Body of pancreas (tissue), 4 donors: ENCODE results near the gene GPER1. TPM values are rescaled to one million over a fixed set of nuclear protein-coding genes. Genes with fewer than 3 reads are reported as not detected.
A peak's percentile ranks its signal among the peaks of the same experiment; 100 is the strongest.
"Not testable (repeated sequence)": the region's sequence is repeated elsewhere in the genome, so short reads cannot be mapped to it uniquely, and the experiment has no call there.

Experiments used
- ATAC-seq: fragments of 150-250 bp; one replicate; pipeline ENCODE4 v1.9.1; 2016
- DNase-seq, 4 donors: peaks; one replicate each; pipeline ENCODE4 v3.0.0-alpha.2; 2019
- H3K27ac ChIP-seq, 4 donors: fragments of 200-600 bp; sonication (generic); 1 replicate in 3 of 4; 2 replicates in 1 of 4; pipeline versions ENCODE4 v1.5.1 to v1.6.1; 2016 to 2019; ENCODE audit warnings: mild to moderate bottlenecking in 1 of 4, mixed read lengths in 1 of 4, moderate library complexity in 1 of 4
- H3K27me3 ChIP-seq, 2 donors: fragments of 200-600 bp; sonication (generic); one replicate each; pipeline ENCODE4 v1.6.0; 2016; ENCODE audit warnings: mild to moderate bottlenecking in 1 of 2
- H3K36me3 ChIP-seq, 2 donors: fragments of 200-600 bp; sonication (generic); replicated peaks in 1 of 2; 2 replicates each; pipeline ENCODE4 v1.5.1; 2016; ENCODE audit warnings: low read depth in 2 of 2; ENCODE audit not compliant: insufficient read depth in 1 of 2
- H3K4me1 ChIP-seq: fragments of 200-600 bp; sonication (generic); one replicate; pipeline ENCODE4 v1.6.0; 2016
- H3K4me3 ChIP-seq, 2 donors: fragments of 200-600 bp; sonication (generic); 1 replicate in 1 of 2; 2 replicates in 1 of 2; pipeline ENCODE4 v1.5.1; 2016 to 2019
- H3K9me3 ChIP-seq, 3 donors: fragments of 200-600 bp; sonication (generic); 1 replicate in 2 of 3; 2 replicates in 1 of 3; pipeline ENCODE4 v1.5.1; 2016
- POLR2A ChIP-seq, 3 donors: fragments of 450-650 bp; IDR thresholded peaks; one replicate each; pipeline ENCODE4 v1.6.1; 2016; ENCODE audit warnings: antibody characterized with exemption in 3 of 3, mild to moderate bottlenecking in 2 of 3
- WGBS, 2 donors: methylation state at CpG; one replicate each; pipeline ENCODE4 v1.1.5; 2017; 5-methylcytosine and 5-hydroxymethylcytosine counted together
- intact Hi-C: fragments of 100-400 bp; cut with DNase I; formaldehyde crosslinking; loops from one replicate; pipeline ENCODE4 v1.15.1; 2023
- total RNA-seq, 2 donors: library from RNA; depleted of rRNA; stranded (reverse); fragments of >200 nt; gene quantifications; one replicate each; pipeline ENCODE4 v1.1.0, GENCODE V29; 2016
- TF ChIP-seq, protein P1 (sequence below), 7 experiments: fragments of 450-650 bp in 4 of 7; fragments of 200-600 bp in 3 of 7; sonication (generic) in 3 of 7; IDR thresholded peaks; one replicate each; pipeline ENCODE4 v1.5.1; 2016 to 2019; ENCODE audit warnings: antibody characterized with exemption in 7 of 7

The GPER1 gene
- 1 to 10 TPM in 1 of 2 donors, not detected in 1; 1.0 TPM for total RNA-seq

DNA sequence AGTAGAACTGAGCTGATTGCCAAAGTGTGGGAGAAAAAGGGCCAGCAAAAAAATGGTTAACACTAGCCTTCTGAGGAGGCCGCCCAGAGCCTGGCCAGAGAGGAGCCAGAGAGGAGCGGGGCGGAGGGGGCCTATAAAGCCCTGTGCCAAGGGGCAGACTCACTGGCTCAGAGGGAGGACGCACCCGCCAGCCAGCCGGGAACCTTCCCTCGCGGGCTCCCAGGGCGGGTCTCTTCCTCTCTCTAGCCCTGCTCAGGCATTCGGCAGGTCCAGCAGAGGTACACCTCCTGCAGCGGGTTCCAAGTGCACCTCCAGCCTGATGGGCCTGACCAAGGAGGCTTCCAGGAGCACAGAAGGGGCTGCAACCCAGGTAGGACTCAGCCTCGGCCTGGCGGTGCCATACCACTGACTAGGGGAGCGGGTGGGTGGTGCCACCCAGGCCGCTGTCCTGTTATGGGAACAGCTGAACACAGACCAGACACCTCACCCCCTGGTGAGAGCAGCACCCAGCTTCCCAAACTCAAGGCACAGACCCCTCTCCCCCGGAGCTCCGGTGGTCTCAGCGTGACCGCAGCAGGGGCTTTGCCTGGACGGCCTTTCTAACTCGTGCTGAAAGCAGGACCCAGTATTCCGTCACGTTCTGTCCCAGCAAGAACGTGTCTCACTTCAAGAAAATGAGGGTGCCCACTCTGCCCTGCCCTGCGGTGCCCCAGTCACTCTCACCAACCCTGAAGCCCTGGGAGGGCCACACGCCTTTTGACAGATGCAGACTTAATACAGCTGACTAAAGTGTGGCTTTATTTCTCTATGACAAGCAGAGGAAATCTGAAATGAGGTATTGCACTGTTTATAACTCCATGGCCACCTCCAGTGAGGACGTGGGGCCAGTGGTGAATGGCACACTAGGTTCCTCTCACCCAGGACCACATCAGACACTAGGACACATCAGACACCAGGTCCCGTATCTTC, at the start of gene GPER1:
TSS of gene GPER1 (plus strand) at position 162 of the 969 bp plus-strand sequence. CDS start 3,616 bp downstream, outside the sequence.
- DNase-seq = peak; percentile 56 to 78 (median 70)
- intact Hi-C loops = loop anchor here (10.0 kb wide), 1 partner anchor 47 kb away; a partner anchor contains a TSS
- Histone ChIP-seq H3K27ac (peak within 1 kb of the TSS in 3 of 4 donors; percentile 24 to 52 (median 35)), H3K4me1 (peaks cover 23% of the 10 kb centered on the region), H3K4me3 (no peak within 1 kb of the TSS), H3K36me3 (no peaks in the 10 kb centered on the region), H3K9me3 (no peaks in the 10 kb centered on the region), H3K27me3 (no peaks in the 10 kb centered on the region)
- TF ChIP-seq, protein P1, sequence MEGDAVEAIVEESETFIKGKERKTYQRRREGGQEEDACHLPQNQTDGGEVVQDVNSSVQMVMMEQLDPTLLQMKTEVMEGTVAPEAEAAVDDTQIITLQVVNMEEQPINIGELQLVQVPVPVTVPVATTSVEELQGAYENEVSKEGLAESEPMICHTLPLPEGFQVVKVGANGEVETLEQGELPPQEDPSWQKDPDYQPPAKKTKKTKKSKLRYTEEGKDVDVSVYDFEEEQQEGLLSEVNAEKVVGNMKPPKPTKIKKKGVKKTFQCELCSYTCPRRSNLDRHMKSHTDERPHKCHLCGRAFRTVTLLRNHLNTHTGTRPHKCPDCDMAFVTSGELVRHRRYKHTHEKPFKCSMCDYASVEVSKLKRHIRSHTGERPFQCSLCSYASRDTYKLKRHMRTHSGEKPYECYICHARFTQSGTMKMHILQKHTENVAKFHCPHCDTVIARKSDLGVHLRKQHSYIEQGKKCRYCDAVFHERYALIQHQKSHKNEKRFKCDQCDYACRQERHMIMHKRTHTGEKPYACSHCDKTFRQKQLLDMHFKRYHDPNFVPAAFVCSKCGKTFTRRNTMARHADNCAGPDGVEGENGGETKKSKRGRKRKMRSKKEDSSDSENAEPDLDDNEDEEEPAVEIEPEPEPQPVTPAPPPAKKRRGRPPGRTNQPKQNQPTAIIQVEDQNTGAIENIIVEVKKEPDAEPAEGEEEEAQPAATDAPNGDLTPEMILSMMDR (IDR thresholded peaks at IDR 0.05) = no peak
- no peak for TF ChIP-seq POLR2A (IDR thresholded peaks at IDR 0.05)
- whole genome bisulfite sequencing, 2 donors = 42 to 48% methylated on average over 18 to 26 of the region's 28 CpGs
- peak; percentile 63 for ATAC-seq

GRCh38 chr7:1040233-1040632, 47.7 kb upstream of the GPER1 start:
- H3K9me3 ChIP-seq, intact Hi-C loops, H3K36me3 ChIP-seq, H3K27me3 ChIP-seq, H3K4me3 ChIP-seq, DNase-seq, ATAC-seq, H3K27ac ChIP-seq: not testable (repeated sequence)
- peaks cover 40% of the 10 kb centered on the region for H3K4me1 ChIP-seq
- 82 to 92% methylated on average over 1 of the region's 1 CpG for WGBS, 2 donors

- TF ChIP-seq, protein P1 (IDR thresholded peaks at IDR 0.05) = no peak
- no peak for TF ChIP-seq POLR2A (IDR thresholded peaks at IDR 0.05)
- intact Hi-C loops = no loop called here
- DNase-seq (peak in 1 of 4 donors; percentile 33), ATAC-seq (no peak)
- Histone ChIP-seq H3K36me3 (no peaks in the 10 kb centered on the region), H3K27me3 (no peaks in the 10 kb centered on the region), H3K9me3 (no peaks in the 10 kb centered on the region), H3K27ac (no peak overlapping the region), H3K4me3 (no peak overlapping the region), H3K4me1 (peaks cover 46% of the 10 kb centered on the region)
- 69 to 77% methylated on average over 16 of the region's 16 CpGs for WGBS, 2 donors
Observed at GRCh38 chr7:1040790-1041189, 47.1 kb upstream of the GPER1 start.

GRCh38 chr7:1041551-1042491, 46.1 kb upstream of the GPER1 start:
- no peak for ATAC-seq
- no peaks in the 10 kb centered on the region for H3K27me3 ChIP-seq
- TF ChIP-seq POLR2A (IDR thresholded peaks at IDR 0.05) = no peak
- TF ChIP-seq, protein P1 (IDR thresholded peaks at IDR 0.05) = no peak
- no peaks in the 10 kb centered on the region for H3K36me3 ChIP-seq
- DNase-seq = no peak
- intact Hi-C loops = no loop called here
- WGBS, 2 donors = 66 to 74% methylated on average over 24 to 39 of the region's 40 CpGs
- no peaks in the 10 kb centered on the region for H3K9me3 ChIP-seq
- no peak overlapping the region for H3K4me3 ChIP-seq
- peaks cover 56% of the 10 kb centered on the region for H3K4me1 ChIP-seq
- peak overlapping the region; percentile 13 to 94 (median 92) for H3K27ac ChIP-seq

- no peak for ATAC-seq
Observed at GRCh38 chr7:1042492-1042833, 45.5 kb upstream of the GPER1 start.

More at GRCh38 chr7:1042492-1042833, 45.5 kb upstream of the GPER1 start:
- Histone ChIP-seq H3K36me3 (no peaks in the 10 kb centered on the region), H3K27me3 (no peaks in the 10 kb centered on the region), H3K9me3 (no peaks in the 10 kb centered on the region), H3K27ac (peak overlapping the region; percentile 13 to 94 (median 92)), H3K4me1 (peaks cover 63% of the 10 kb centered on the region), H3K4me3 (no peak overlapping the region)
- intact Hi-C loops = no loop called here
- TF ChIP-seq, protein P1 (IDR thresholded peaks at IDR 0.05) = no peak
- TF ChIP-seq POLR2A (IDR thresholded peaks at IDR 0.05) = no peak
- DNase-seq = peak; percentile 45 to 73 (median 66)
- 38% methylated on average over 7 of the region's 7 CpGs for WGBS, 2 donors
